Measurements from ENCODE around the gene BFSP1. TPM values are rescaled to one million over a fixed set of nuclear protein-coding genes. Genes with fewer than 3 reads are reported as not detected.

Gene BFSP1
- total RNA-seq, 1 donor from 2014 or later = 9.6 TPM

GRCh38 chr20:17523326-17523725 lies 7.9 kb downstream of the BFSP1 start:
- H3K27me3 Mint-ChIP-seq (ENCODE audit: low read depth) = no peaks in the 10 kb centered on the region
- H3K4me3 Mint-ChIP-seq (ENCODE audit: unreplicated experiment) = no peak overlapping the region
- no peak overlapping the region for H3K27ac Mint-ChIP-seq (ENCODE audit: unreplicated experiment)
- DNase-seq (ENCODE audit: low spot score) = no peak
- H3K4me1 Mint-ChIP-seq (ENCODE audit: low read depth) = peaks cover 9% of the 10 kb centered on the region
- no peak for TF ChIP-seq CTCF (IDR thresholded peaks at IDR 0.05)
- no peaks in the 10 kb centered on the region for H3K36me3 Mint-ChIP-seq (ENCODE audit: low read depth)
- H3K9me3 Mint-ChIP-seq (ENCODE audit: low read depth) = no peaks in the 10 kb centered on the region

- DNase-seq (ENCODE audit: low spot score) = no peak
- Mint-ChIP-seq H3K9me3 (ENCODE audit: low read depth) (no peaks in the 10 kb centered on the region), H3K4me3 (ENCODE audit: unreplicated experiment) (no peak overlapping the region), H3K27ac (ENCODE audit: unreplicated experiment) (no peak overlapping the region), H3K36me3 (ENCODE audit: low read depth) (no peaks in the 10 kb centered on the region), H3K4me1 (ENCODE audit: low read depth) (peaks cover 9% of the 10 kb centered on the region), H3K27me3 (ENCODE audit: low read depth) (no peaks in the 10 kb centered on the region)
- TF ChIP-seq CTCF (IDR thresholded peaks at IDR 0.05) = no peak
These were observed 8.7 kb downstream of the BFSP1 start for GRCh38 chr20:17522528-17522927.

- Mint-ChIP-seq H3K27me3 (ENCODE audit: low read depth) (no peaks in the 10 kb centered on the region), H3K9me3 (ENCODE audit: low read depth) (no peaks in the 10 kb centered on the region), H3K4me1 (ENCODE audit: low read depth) (peaks cover 9% of the 10 kb centered on the region), H3K27ac (ENCODE audit: unreplicated experiment) (no peak overlapping the region), H3K4me3 (ENCODE audit: unreplicated experiment) (no peak overlapping the region), H3K36me3 (ENCODE audit: low read depth) (no peaks in the 10 kb centered on the region)
- TF ChIP-seq CTCF (IDR thresholded peaks at IDR 0.05) = no peak
- no peak for DNase-seq (ENCODE audit: low spot score)
These were observed 10.6 kb downstream of the BFSP1 start for GRCh38 chr20:17520583-17520982.

GRCh38 chr20:17519606-17520285 lies 11.4 kb downstream of the BFSP1 start:
- no peak for TF ChIP-seq CTCF (IDR thresholded peaks at IDR 0.05)
- no peaks in the 10 kb centered on the region for H3K9me3 Mint-ChIP-seq (ENCODE audit: low read depth)
- H3K4me3 Mint-ChIP-seq (ENCODE audit: unreplicated experiment) = no peak overlapping the region
- H3K27ac Mint-ChIP-seq (ENCODE audit: unreplicated experiment) = no peak overlapping the region
- no peaks in the 10 kb centered on the region for H3K27me3 Mint-ChIP-seq (ENCODE audit: low read depth)
- no peak for DNase-seq (ENCODE audit: low spot score)
- peaks cover 9% of the 10 kb centered on the region for H3K4me1 Mint-ChIP-seq (ENCODE audit: low read depth)
- no peaks in the 10 kb centered on the region for H3K36me3 Mint-ChIP-seq (ENCODE audit: low read depth)

- no peak for DNase-seq (ENCODE audit: low spot score)
- H3K36me3 Mint-ChIP-seq (ENCODE audit: low read depth) = no peaks in the 10 kb centered on the region
- no peaks in the 10 kb centered on the region for H3K9me3 Mint-ChIP-seq (ENCODE audit: low read depth)
- no peak overlapping the region for H3K4me3 Mint-ChIP-seq (ENCODE audit: unreplicated experiment)
- peaks cover 4% of the 10 kb centered on the region for H3K4me1 Mint-ChIP-seq (ENCODE audit: low read depth)
- no peak for TF ChIP-seq CTCF (IDR thresholded peaks at IDR 0.05)
- no peak overlapping the region for H3K27ac Mint-ChIP-seq (ENCODE audit: unreplicated experiment)
- H3K27me3 Mint-ChIP-seq (ENCODE audit: low read depth) = no peaks in the 10 kb centered on the region
These were observed 12.7 kb downstream of the BFSP1 start for GRCh38 chr20:17518339-17519052.
